Esophagus squamous epithelium (tissue), 5 donors: ENCODE results near the gene BDKRB1. TPM values are rescaled to one million over a fixed set of nuclear protein-coding genes. Genes with fewer than 3 reads are reported as not detected.

Source experiments
- DNase-seq: peaks from one replicate; lab custom pipeline; 2025; lab: John Stamatoyannopoulos, UW
- H3K27ac ChIP-seq, 4 donors: fragments of 200-600 bp; sonication (generic); one replicate each; pipeline ENCODE4 v1.5.1; 2016 to 2019; ENCODE audit warnings: mild to moderate bottlenecking in 1 of 4
- H3K27me3 ChIP-seq, 4 donors: fragments of 200-600 bp; sonication (generic); 1 replicate in 3 of 4; 2 replicates in 1 of 4; pipeline versions ENCODE4 v1.5.1 to v1.6.0; 2017 to 2021; ENCODE audit warnings: antibody characterized with exemption in 1 of 4
- H3K36me3 ChIP-seq, 3 donors: fragments of 200-600 bp; sonication (generic); one replicate each; pipeline ENCODE4 v1.5.1; 2016 to 2019
- H3K4me1 ChIP-seq, 3 donors: fragments of 200-600 bp; sonication (generic); one replicate each; pipeline ENCODE4 v1.5.1; 2017 to 2019
- H3K4me3 ChIP-seq, 4 donors: fragments of 200-600 bp; sonication (generic); 1 replicate in 3 of 4; 2 replicates in 1 of 4; pipeline ENCODE4 v1.5.1; 2016 to 2019; ENCODE audit warnings: mild to moderate bottlenecking in 2 of 4, moderate library complexity in 1 of 4
- H3K9me3 ChIP-seq, 3 donors: fragments of 200-600 bp; sonication (generic); one replicate each; pipeline ENCODE4 v1.5.1; 2016 to 2019
- CTCF ChIP-seq, 6 experiments: fragments of 450-650 bp in 4 of 6; fragments of 200-600 bp in 2 of 6; sonication (generic) in 2 of 6; IDR thresholded peaks; one replicate each; pipeline ENCODE4 v1.5.1; 2016 to 2019; ENCODE audit warnings: antibody characterized with exemption in 6 of 6, mild to moderate bottlenecking in 4 of 6, moderate library complexity in 4 of 6
- POLR2A ChIP-seq, 4 donors: fragments of 450-650 bp; IDR thresholded peaks; one replicate each; pipeline ENCODE4 v1.6.1; 2017; ENCODE audit warnings: antibody characterized with exemption in 4 of 4, mild to moderate bottlenecking in 4 of 4, moderate library complexity in 3 of 4
- WGBS, 2 donors: methylation state at CpG; one replicate each; pipeline ENCODE4 v1.1.5; 2018; 5-methylcytosine and 5-hydroxymethylcytosine counted together
- intact Hi-C: fragments of 100-400 bp; cut with DNase I; formaldehyde crosslinking; loops from one replicate; pipeline ENCODE4 v1.15.0; 2022
- total RNA-seq, 4 donors: library from RNA; depleted of rRNA; stranded (reverse); fragments of >200 nt; gene quantifications; one replicate each; pipeline ENCODE4 v1.1.0, GENCODE V29; 2016
- donor health status: DM: yes; HTN: yes; CAD: no.

The BDKRB1 gene
- total RNA-seq, 4 donors from 2014 or later, result 4.0 to 12.2 (median 5.7) TPM

GRCh38 chr14:96217376-96217913, 38.6 kb upstream of the BDKRB1 start:
- Histone ChIP-seq H3K27me3 (no peaks in the 10 kb centered on the region), H3K4me1 (peaks cover 5 to 92% (median 20%) of the 10 kb centered on the region in 3 donors), H3K27ac (no peak overlapping the region), H3K4me3 (no peak overlapping the region), H3K36me3 (peaks cover 0 to 19% (median 0%) of the 10 kb centered on the region in 3 donors), H3K9me3 (no peaks in the 10 kb centered on the region)
- 64 to 82% methylated on average over 7 to 8 of the region's 8 CpGs for WGBS, 2 donors
- DNase-seq, result no peak
- intact Hi-C loops, result no loop called here
- TF ChIP-seq CTCF (IDR thresholded peaks at IDR 0.05), result no peak
- no peak for TF ChIP-seq POLR2A (IDR thresholded peaks at IDR 0.05)

- no peaks in the 10 kb centered on the region for H3K9me3 ChIP-seq
- peaks cover 19 to 90% (median 37%) of the 10 kb centered on the region in 3 donors for H3K4me1 ChIP-seq
- TF ChIP-seq CTCF (IDR thresholded peaks at IDR 0.05) (no peak), POLR2A (IDR thresholded peaks at IDR 0.05) (no peak)
- H3K36me3 ChIP-seq, result peaks cover 0 to 19% (median 0%) of the 10 kb centered on the region in 3 donors
- H3K27ac ChIP-seq, result peak overlapping the region in 2 of 4 donors; percentile 0 to 3
- intact Hi-C loops, result no loop called here
- 51 to 69% methylated on average over 7 of the region's 7 CpGs for WGBS, 2 donors
- no peaks in the 10 kb centered on the region for H3K27me3 ChIP-seq
- no peak for DNase-seq
- H3K4me3 ChIP-seq, result no peak overlapping the region
Observed at GRCh38 chr14:96221109-96221650, 34.8 kb upstream of the BDKRB1 start.

GRCh38 chr14:96221841-96222240, 34.2 kb upstream of the BDKRB1 start:
- no peak for DNase-seq
- H3K27me3 ChIP-seq, result no peaks in the 10 kb centered on the region
- H3K36me3 ChIP-seq, result peaks cover 0 to 19% (median 0%) of the 10 kb centered on the region in 3 donors
- no peak overlapping the region for H3K4me3 ChIP-seq
- H3K27ac ChIP-seq, result peak overlapping the region in 1 of 4 donors; percentile 0
- peaks cover 22 to 90% (median 39%) of the 10 kb centered on the region in 3 donors for H3K4me1 ChIP-seq
- 78 to 87% methylated on average over 8 of the region's 8 CpGs for WGBS, 2 donors
- no peaks in the 10 kb centered on the region for H3K9me3 ChIP-seq
- TF ChIP-seq CTCF (IDR thresholded peaks at IDR 0.05) (no peak), POLR2A (IDR thresholded peaks at IDR 0.05) (no peak)
- intact Hi-C loops, result no loop called here

- Histone ChIP-seq H3K9me3 (peaks cover 0 to 7% (median 0%) of the 10 kb centered on the region in 3 donors), H3K27ac (peak overlapping the region; percentile 77 to 89 (median 86)), H3K36me3 (peaks cover 0 to 31% (median 0%) of the 10 kb centered on the region in 3 donors), H3K4me1 (peaks cover 17 to 73% (median 32%) of the 10 kb centered on the region in 3 donors), H3K27me3 (no peaks in the 10 kb centered on the region), H3K4me3 (no peak overlapping the region)
- DNase-seq, result no peak
- TF ChIP-seq CTCF (IDR thresholded peaks at IDR 0.05), result no peak
- no peak for TF ChIP-seq POLR2A (IDR thresholded peaks at IDR 0.05)
- intact Hi-C loops, result no loop called here
- WGBS, 2 donors, result 15 to 54% methylated on average over 3 to 6 of the region's 8 CpGs
Observed at GRCh38 chr14:96224480-96225096, 31.4 kb upstream of the BDKRB1 start.

- 42 to 44% methylated on average over 5 of the region's 5 CpGs for WGBS, 2 donors
- no peak for TF ChIP-seq CTCF (IDR thresholded peaks at IDR 0.05)
- no peak for TF ChIP-seq POLR2A (IDR thresholded peaks at IDR 0.05)
- Histone ChIP-seq H3K27ac (peak overlapping the region; percentile 77 to 89 (median 86)), H3K4me3 (no peak overlapping the region), H3K4me1 (peaks cover 17 to 66% (median 32%) of the 10 kb centered on the region in 3 donors), H3K27me3 (no peaks in the 10 kb centered on the region), H3K9me3 (peaks cover 0 to 7% (median 0%) of the 10 kb centered on the region in 3 donors), H3K36me3 (peaks cover 0 to 32% (median 0%) of the 10 kb centered on the region in 3 donors)
- intact Hi-C loops, result no loop called here
- DNase-seq, result no peak
Observed at GRCh38 chr14:96225213-96225612, 30.8 kb upstream of the BDKRB1 start.
